Measurements from ENCODE around the gene ADRB2.
"Not testable (repeated sequence)": the region's sequence is repeated elsewhere in the genome, so short reads cannot be mapped to it uniquely, and the experiment has no call there.

The ADRB2 gene

DNA sequence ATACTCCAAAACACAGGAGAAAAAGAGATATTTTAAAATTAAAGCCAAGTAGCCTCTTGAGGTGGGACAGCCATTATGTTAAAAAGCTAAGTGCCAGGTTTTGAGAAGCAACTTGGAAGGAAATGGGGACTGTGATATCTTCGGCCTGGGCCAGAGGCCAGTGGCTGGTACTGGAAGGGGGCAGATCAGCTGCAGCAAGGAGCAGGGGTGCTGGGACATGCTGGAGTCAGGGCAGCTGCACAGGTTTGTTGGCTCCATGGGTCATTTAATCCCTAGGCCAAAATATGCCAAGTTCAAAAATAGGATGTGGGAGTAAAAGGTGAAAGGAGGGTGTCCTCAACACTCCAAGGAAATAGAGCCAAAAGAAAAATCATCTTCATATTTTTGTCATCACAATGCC is 30.0 kb downstream of the ADRB2 start:
- no peak for DNase-seq

DNA sequence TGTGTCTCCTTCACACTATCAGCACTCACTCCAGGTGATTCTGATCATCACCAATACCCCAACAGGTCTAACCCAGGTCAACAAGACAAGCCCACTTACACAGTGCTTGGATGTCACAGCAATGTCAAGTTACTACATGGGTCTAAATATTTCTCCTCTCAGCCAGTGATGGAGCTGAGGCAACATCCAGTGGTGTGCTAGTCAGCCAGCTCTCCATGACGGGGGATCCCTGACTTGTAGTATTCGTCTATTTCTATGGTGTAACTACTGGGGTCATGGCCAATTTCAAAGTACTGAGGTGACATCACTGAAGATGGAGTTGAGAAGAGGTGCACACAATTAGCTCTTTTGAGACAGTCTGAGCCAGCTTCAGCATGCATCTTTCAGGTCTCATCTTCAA is 31.1 kb downstream of the ADRB2 start:
- DNase-seq, result no peak

DNA sequence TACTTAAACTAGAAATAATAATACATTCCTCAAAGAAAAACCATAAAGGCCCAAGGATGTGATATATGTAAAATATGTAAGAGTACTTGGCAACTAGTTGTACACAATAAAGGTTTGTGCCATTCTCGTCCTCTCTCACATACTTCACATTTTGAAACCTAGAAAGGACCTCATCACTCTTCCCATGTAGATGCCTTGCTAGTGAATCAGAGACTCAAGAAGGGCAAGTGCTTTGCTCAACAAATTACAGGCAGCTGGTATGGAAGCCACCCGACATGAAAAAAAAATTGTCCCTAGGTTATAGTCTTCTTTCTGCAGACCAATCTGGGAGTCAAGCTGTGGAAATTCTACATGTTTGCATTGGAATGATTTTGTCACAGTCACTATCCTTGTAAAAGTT is 31.7 kb downstream of the ADRB2 start:
- DNase-seq, result no peak

DNA sequence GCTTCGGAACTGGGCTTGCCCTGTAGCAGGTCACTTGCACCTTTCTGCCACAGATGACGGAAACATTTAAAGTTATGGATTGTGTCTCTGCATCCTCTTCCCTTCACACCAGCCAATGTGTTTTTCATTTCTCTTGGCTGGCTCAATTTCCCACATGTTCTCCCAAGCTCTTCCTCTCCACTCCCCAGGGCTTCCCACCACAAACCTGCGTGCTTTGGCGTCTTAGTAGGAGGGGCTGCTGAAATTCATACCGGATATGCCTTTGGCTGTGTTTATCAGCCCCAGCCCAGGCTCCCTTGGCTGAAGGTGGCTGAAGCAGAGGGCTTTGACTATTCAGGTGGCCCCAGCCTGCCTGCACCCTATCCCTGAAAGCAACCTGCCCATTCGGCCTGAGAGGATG is 32.1 kb downstream of the ADRB2 start:
- no peak for DNase-seq

DNA sequence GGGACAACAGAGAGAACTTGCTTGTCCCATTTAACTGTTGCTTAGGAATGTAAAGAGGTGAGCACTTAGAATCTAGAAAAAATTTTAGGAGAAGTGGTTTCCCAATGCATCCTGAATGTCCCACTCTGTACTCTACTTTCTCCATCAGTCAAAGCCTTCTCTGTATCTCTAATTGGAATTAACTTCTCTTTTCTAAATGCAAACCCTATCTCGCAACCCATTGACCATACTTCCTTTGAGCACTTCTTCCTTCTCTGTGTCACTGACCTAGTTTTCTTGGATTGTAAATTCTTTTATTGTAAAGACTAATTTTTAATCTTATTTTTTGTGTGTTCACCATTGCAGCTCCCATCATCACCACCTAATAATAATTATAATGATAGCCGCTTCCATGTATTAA is 33.3 kb downstream of the ADRB2 start:
- no peak for DNase-seq

DNA sequence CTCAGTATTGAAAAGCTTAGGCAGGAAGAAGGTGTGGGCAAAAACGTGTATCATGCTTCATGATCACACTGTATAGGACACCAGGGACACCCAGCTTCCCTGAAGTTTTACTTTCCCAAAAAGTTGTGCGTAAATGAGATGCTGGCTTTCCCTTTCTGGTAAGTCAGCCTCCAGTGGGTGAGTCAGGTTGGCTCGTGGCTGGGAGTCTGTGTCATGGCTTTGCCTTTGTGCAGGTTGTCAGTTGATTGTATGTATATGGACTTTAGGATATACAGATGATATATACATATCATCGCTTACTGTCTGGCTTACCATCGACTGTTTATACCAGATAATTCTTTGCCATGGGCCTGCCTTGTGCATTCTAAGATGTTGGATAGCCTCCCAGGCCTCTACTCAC is 34.2 kb downstream of the ADRB2 start:
- no peak for DNase-seq

DNA sequence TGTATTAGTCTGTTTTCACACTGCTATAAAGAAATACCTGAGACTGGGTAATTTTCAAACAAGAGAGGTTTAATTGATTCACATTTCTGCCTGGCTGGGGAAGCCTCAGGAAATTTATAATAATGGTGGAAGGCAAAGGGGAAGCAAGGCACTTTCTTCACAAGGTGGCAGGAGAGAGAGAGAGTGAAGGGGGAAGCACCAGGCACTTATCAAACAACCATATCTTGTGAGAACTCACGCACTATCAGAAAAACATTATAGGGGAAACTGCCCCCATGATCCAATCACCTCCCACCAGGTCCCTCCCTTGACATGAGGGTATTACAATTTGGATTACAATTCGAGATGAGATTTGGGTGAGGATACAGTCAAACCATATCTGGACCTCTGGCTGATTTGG is 34.7 kb downstream of the ADRB2 start:
- no peak for DNase-seq

DNA sequence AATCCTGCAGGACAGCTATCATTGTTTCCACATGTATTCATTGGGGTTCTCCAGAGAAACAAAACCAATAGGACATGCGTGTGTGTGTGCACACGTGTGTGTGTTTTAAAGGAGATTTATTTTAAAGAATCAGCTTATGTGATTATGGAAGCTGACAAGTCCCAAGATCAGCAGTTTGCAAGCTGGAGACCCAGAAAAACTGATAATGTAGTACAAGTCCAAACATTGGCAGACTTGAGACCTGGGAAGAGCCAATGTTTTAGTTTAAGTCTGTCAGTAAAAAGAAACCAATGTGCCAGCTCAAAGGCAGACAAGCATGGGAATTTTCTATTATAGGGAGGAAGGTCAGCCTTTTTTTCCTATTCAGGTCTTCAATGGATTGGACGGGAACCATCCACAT is 35.3 kb downstream of the ADRB2 start:
- DNase-seq, result no peak

DNA sequence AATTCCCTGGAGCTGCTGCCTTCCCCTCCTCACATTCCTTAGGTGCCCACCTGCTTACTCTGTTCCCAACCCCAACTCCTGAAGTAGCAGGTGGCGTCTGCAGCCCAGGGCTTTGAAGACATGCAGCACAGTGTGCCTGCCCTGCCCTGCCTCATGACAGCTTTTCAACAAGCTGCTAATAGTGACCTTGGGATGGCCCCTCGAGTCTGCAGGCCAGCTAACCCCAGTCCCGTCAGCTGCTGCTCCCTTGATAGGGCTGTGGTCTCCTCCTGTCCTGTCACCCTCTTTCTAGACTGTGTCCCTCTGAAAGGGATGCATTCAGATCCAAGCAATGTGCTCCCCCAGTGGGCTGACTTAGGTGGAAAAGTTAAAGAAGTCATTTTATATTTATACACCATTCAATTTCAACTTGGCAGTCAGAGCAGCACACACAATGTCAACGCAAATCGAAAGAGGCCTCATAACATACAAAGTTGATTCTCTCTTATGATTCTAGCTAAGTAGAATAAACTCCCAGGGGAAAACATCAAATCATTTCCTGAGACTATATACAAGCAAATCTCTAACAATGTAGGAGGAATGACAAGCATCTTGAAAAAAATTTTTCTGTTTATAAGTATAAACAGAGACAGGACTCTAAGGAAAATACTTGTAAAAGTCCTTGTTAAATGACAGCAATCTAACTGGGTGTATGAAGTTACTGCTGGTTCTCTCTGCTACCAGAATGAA is 37.9 kb downstream of the ADRB2 start:
- no peak for DNase-seq

DNA sequence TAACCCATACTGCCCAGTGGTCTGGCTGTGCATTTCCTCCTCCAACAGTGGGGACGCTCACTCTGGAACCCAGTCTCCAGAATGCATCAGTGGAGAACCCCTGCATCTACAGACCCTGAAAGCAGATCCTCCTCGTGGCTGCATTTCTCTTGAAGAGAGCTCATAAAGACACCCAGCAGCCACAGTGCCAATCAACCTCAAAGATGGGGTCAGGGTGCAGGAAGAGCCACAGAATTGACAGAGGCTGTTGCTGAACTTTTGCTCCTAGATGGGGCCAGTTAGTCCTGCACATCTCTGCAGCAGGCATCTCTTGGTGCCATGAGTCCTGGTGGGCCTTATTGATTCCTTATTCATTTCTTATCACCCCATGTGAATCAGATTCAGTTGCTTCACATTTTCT is 39.6 kb downstream of the ADRB2 start:
- DNase-seq, result no peak

DNA sequence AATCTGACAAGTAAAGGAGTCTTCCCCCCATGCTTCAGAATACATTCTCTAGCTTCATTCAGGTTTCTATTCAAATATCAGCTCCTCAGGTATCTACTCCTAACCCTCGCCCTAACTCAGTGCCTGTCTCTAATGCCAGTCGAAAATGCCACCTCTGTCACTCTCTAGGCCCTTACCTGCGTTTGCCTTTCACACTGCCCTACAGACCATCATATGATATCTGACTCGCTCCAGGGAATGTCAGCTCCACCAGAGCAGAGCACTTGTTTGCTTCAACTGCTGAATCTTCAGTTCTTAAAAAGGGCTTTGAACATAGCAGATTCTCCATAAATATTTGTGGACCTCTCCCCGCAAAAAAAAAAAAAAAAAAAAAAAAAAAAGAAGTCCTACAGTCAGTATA is 46.7 kb downstream of the ADRB2 start:
- DNase-seq, result no peak

DNA sequence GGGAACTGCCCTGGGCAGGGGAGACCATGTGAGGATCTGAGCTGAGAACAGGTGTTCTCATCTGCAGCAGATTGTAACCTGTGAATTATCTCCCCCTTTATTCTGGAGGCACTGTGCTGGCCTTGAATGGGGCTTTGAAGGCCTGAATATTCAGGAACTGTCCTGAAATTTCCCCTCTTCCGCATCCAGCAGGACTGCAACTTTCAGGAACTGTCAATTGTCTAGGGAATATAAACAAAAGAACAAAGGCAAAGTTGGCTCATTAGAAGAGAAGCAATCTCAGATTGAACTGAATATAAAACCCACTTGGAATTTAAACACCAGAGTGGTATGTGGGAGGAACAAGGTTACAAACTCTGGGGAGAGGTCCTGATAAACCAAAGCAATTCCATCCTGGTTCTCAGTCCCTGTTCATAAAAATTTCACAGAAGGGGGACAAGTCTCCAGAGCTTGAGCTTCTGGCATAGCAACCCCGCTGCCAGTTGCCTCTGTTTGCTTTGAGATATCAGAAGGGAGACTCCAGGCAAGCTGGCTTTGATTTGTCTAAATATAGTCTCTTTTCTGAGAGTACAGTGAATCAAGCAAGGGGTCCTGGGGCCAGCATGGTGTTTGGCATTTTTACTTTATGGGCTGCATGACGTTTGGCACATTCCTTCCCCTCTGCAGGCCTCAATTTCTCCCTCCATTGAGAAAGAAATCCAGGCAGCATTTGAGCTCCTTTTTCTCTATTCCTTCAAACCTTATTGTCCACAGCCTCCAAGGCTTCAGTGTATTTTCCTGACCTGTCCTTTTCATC is 47.5 kb downstream of the ADRB2 start:
- DNase-seq, result no peak

DNA sequence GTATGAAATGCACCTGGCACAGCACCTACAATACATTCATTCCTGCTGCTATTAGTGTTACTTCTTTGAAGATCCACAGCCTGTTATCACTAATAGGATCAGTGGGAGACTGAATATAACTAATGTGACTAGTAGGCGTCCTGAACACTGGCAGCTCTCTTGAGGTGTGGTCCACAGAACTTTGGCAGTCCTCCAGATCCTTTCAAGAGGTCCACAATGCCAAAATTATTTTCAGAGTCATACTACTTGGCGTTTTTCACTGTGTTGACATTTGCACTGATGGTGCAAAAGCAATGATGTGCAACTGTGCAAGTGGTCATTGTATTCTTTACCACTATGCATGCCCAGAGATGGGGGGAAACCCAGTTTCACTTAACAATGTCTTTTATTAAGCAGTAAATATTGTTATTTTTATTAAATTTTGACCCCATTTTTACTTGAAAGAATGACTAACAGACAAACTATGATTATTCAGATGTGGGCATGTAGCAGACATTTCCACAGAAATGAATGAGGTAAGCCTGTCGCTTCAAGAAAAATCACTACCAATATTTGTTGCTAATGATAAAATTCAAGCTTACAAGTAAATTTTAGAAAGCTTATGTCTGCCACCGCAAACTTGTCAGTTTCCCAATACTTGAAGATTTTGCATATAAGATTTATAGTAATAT is 48.9 kb downstream of the ADRB2 start:
- DNase-seq, result no peak

DNA sequence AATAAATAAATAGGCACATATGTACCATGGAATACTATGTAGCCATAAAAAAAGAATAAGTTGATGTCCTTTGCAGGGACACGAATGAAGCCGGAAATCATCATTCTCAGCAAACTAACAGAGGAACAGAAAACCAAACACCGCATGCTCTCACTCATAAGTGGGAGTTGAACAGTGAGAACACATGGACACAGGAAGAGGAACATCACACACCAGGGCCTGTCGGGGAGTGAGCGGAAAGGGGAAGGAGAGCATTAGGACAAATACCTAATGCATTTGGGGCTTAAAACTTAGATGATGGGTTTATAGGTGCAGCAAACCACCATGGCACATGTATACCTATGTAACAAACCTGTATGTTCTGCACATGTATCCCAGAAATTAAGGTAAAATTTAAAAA is 51.0 kb downstream of the ADRB2 start:
- not testable (repeated sequence) for DNase-seq

All from stimulated activated CD8-positive, alpha-beta memory T cell treated with anti-CD3 and anti-CD28 coated beads, Interleukin-4, amount 100 ng/mL, for 48 hours (primary cell).